IMR-90 (cell line): ENCODE data around the gene LHPP. TPM values are rescaled to one million over a fixed set of nuclear protein-coding genes. Genes with fewer than 3 reads are reported as not detected.

Source experiments
- ATAC-seq: fragments of 200-7000 bp; cut with Tn5 transposase; 2 replicates; pipeline ENCODE4 v1.9.1; 2020; ENCODE audit warnings: low read depth, mild to moderate bottlenecking, moderate library complexity
- BruUV-seq: library from RNA; stranded (reverse); fragments of 400-500 nt; replicated peaks from 2 replicates; lab custom pipeline; 2021; lab: Mats Ljungman, UMichigan
- CTCF ChIA-PET: fragments of 300-600 bp; formaldehyde crosslinking; extraction: SDS; loops from one replicate; lab custom pipeline; 2021; ENCODE audit warnings: antibody characterized with exemption; lab: Yijun Ruan, JAX
- POLR2A ChIA-PET: fragments of 300-600 bp; sonication (Branson Sonifier 250); formaldehyde crosslinking; loops from one replicate; lab custom pipeline; 2022; ENCODE audit warnings: antibody characterized with exemption; ENCODE audit not compliant: unreplicated experiment; lab: Charles Lee
- DNase-seq: peaks from one replicate; pipeline ENCODE4 v3.0.0; 2013
- H2AFZ ChIP-seq: replicated peaks from 2 replicates; pipeline ENCODE3; 2013; ENCODE audit warnings: low read length, mild to moderate bottlenecking; ENCODE audit not compliant: poor library complexity
- H2AK5ac ChIP-seq: 2 replicates; pipeline ENCODE4 v1.6.1; 2013; ENCODE audit warnings: low read depth, low read length, inconsistent platforms
- H2AK9ac ChIP-seq: replicated peaks from 2 replicates; pipeline ENCODE3; 2013; ENCODE audit warnings: mild to moderate bottlenecking, low read depth, low read length, moderate library complexity; ENCODE audit not compliant: poor library complexity
- H2BK120ac ChIP-seq: 2 replicates; pipeline ENCODE4 v1.6.1; 2013; ENCODE audit warnings: low read depth, low read length, inconsistent platforms
- H2BK15ac ChIP-seq: 3 replicates; pipeline ENCODE4 v1.6.1; 2013; ENCODE audit warnings: low read depth, low read length, inconsistent platforms
- H2BK20ac ChIP-seq: 2 replicates; pipeline ENCODE4 v1.6.1; 2013; ENCODE audit warnings: low read depth, mild to moderate bottlenecking, inconsistent platforms, low read length, moderate library complexity
- H2BK5ac ChIP-seq: 2 replicates; pipeline ENCODE4 v1.6.1; 2013; ENCODE audit warnings: mild to moderate bottlenecking, low read depth, low read length, inconsistent platforms; ENCODE audit not compliant: poor library complexity, severe bottlenecking
- H3K14ac ChIP-seq: replicated peaks from 2 replicates; pipeline ENCODE4 v1.6.1; 2013; ENCODE audit warnings: low read depth, low read length, inconsistent platforms
- H3K18ac ChIP-seq: 2 replicates; pipeline ENCODE4 v1.6.1; 2013; ENCODE audit warnings: low read depth, low read length, control low read depth
- H3K23ac ChIP-seq: 2 replicates; pipeline ENCODE4 v1.6.1; 2013; ENCODE audit warnings: low read depth, low read length, inconsistent platforms
- H3K27ac ChIP-seq: 2 replicates; pipeline ENCODE4 v1.5.1; 2013; ENCODE audit warnings: mild to moderate bottlenecking, control low read depth, low read length; ENCODE audit not compliant: insufficient read depth
- H3K27me3 ChIP-seq: 2 replicates; pipeline ENCODE4 v1.6.1; 2013; ENCODE audit warnings: low read length; ENCODE audit not compliant: control insufficient read depth, insufficient read depth
- H3K36me3 ChIP-seq: 2 replicates; pipeline ENCODE4 v1.6.1; 2013; ENCODE audit warnings: low read length, mixed read lengths; ENCODE audit not compliant: control insufficient read depth, insufficient read depth
- H3K4ac ChIP-seq: 2 replicates; pipeline ENCODE4 v1.6.1; 2013; ENCODE audit warnings: low read depth, low read length, inconsistent platforms
- H3K4me1 ChIP-seq: 2 replicates; pipeline ENCODE4 v1.6.1; 2013; ENCODE audit warnings: low read length, mixed read lengths; ENCODE audit not compliant: control insufficient read depth, insufficient read depth
- H3K4me2 ChIP-seq: 2 replicates; pipeline ENCODE4 v1.6.1; 2013; ENCODE audit warnings: low read depth, mild to moderate bottlenecking, control low read depth, low read length, moderate library complexity
- H3K4me3 ChIP-seq: 2 replicates; pipeline ENCODE4 v1.5.1; 2013; ENCODE audit warnings: low read depth, mild to moderate bottlenecking, control low read depth, low read length, moderate library complexity; ENCODE audit not compliant: insufficient read depth
- H3K56ac ChIP-seq: 2 replicates; pipeline ENCODE4 v1.6.1; 2013; ENCODE audit warnings: low read length, inconsistent platforms; ENCODE audit not compliant: insufficient read depth; ENCODE audit errors: extremely low read depth
- H3K79me1 ChIP-seq, 2 experiments: 2 replicates each; pipeline ENCODE4 v1.6.1; 2013; ENCODE audit warnings: low read length in 2 of 2, inconsistent platforms in 1 of 2, low read depth in 1 of 2
- H3K9ac ChIP-seq: 2 replicates; pipeline ENCODE4 v1.6.1; 2013; ENCODE audit warnings: low read depth, low read length, control low read depth
- H3K9me1 ChIP-seq: 2 replicates; pipeline ENCODE4 v1.6.1; 2013; ENCODE audit warnings: low read length, inconsistent platforms; ENCODE audit not compliant: insufficient read depth
- H3K9me3 ChIP-seq: 2 replicates; pipeline ENCODE4 v1.6.1; 2013; ENCODE audit warnings: low read length; ENCODE audit not compliant: control insufficient read depth, insufficient read depth
- H4K20me1 ChIP-seq: 2 replicates; pipeline ENCODE4 v1.6.1; 2013; ENCODE audit warnings: low read length, inconsistent platforms; ENCODE audit not compliant: insufficient read depth
- H4K5ac ChIP-seq: 2 replicates; pipeline ENCODE4 v1.6.1; 2013; ENCODE audit warnings: mild to moderate bottlenecking, low read depth, low read length, control low read depth
- H4K8ac ChIP-seq, 2 experiments: 2 replicates each; pipeline ENCODE4 v1.6.1; 2013; ENCODE audit warnings: low read depth in 2 of 2, low read length in 2 of 2, control low read depth in 1 of 2, inconsistent platforms in 1 of 2
- H4K91ac ChIP-seq: 2 replicates; pipeline ENCODE4 v1.6.1; 2013; ENCODE audit warnings: low read depth, low read length, inconsistent platforms; ENCODE audit not compliant: insufficient read depth
- BHLHE40 ChIP-seq: fragments of 150-350 bp; IDR thresholded peaks from 2 replicates; pipeline ENCODE4 v1.6.1; 2016; ENCODE audit warnings: mild to moderate bottlenecking, low read depth, low read length
- CEBPB ChIP-seq: IDR thresholded peaks from 2 replicates; pipeline ENCODE4 v1.6.1; 2012; ENCODE audit warnings: low read depth, low read length, improper control_type of control experiment
- CHD1 ChIP-seq: IDR thresholded peaks from 2 replicates; pipeline ENCODE4 v1.6.1; 2012; ENCODE audit warnings: low read depth, low read length, improper control_type of control experiment
- FOS ChIP-seq: fragments of 150-350 bp; IDR thresholded peaks from 2 replicates; pipeline ENCODE4 v1.6.1; 2016; ENCODE audit warnings: low read depth, low read length
- MAFK ChIP-seq: IDR thresholded peaks from 2 replicates; pipeline ENCODE4 v1.6.1; 2012; ENCODE audit warnings: low read depth, low read length, improper control_type of control experiment
- MAZ ChIP-seq: IDR thresholded peaks from 2 replicates; pipeline ENCODE4 v1.6.1; 2012; ENCODE audit warnings: low read depth, mild to moderate bottlenecking, low read length, improper control_type of control experiment, moderate library complexity, borderline replicate concordance
- MXI1 ChIP-seq: IDR thresholded peaks from 2 replicates; pipeline ENCODE4 v1.6.1; 2012; ENCODE audit warnings: low read depth, mild to moderate bottlenecking, low read length, moderate library complexity, borderline replicate concordance
- NFE2L2 ChIP-seq: fragments of 150-350 bp; IDR thresholded peaks from 2 replicates; pipeline ENCODE4 v1.6.1; 2016; ENCODE audit warnings: low read depth, mild to moderate bottlenecking, low read length
- POLR2A ChIP-seq: IDR thresholded peaks from 2 replicates; pipeline ENCODE4 v1.6.1; 2012; ENCODE audit warnings: mild to moderate bottlenecking, low read depth, low read length
- RAD21 ChIP-seq: IDR thresholded peaks from 2 replicates; pipeline ENCODE4 v1.6.1; 2012; ENCODE audit warnings: low read length, improper control_type of control experiment
- RFX5 ChIP-seq: IDR thresholded peaks from 2 replicates; pipeline ENCODE4 v1.8.0; 2012; ENCODE audit warnings: low read depth, mild to moderate bottlenecking, low read length, moderate library complexity
- SMC3 ChIP-seq: fragments of 150-350 bp; IDR thresholded peaks from 2 replicates; pipeline ENCODE4 v1.6.1; 2016; ENCODE audit warnings: low read depth, mild to moderate bottlenecking, antibody characterized with exemption, low read length, moderate library complexity
- WGBS, 2 experiments: methylation state at CpG; one replicate each; pipeline versions ENCODE4 v1.1.5 to v1.1.7; 2013; ENCODE audit warnings: missing lambda C conversion rate in 2 of 2; ENCODE audit not compliant: insufficient read length in 1 of 2; ENCODE audit errors: extremely low coverage in 2 of 2; 5-methylcytosine and 5-hydroxymethylcytosine counted together
- dilution Hi-C: fragments of 300-500 bp; cut with HindIII; formaldehyde crosslinking; loops from one replicate; pipeline ENCODE4 v1.14.3; 2018; ENCODE audit warnings: low sequenced_read_pairs; ENCODE audit not compliant: unreplicated experiment
- in situ Hi-C: fragments of 300-500 bp; cut with MboI; formaldehyde crosslinking; loops from 3 replicates; pipeline ENCODE4 v1.14.3; 2019; ENCODE audit warnings: low sequenced_read_pairs, inconsistent platforms, mixed read lengths
- intact Hi-C: fragments of 100-400 bp; cut with micrococcal nuclease; formaldehyde crosslinking; loops from 2 replicates; pipeline ENCODE4 v1.10.0; 2022
- polyA plus RNA-seq, 3 experiments: library from polyadenylated mRNA; depleted of rRNA; stranded (reverse); fragments of >200 nt; gene quantifications; 2 replicates each; pipeline ENCODE4 v1.2.3, GENCODE V29; 2012; ENCODE audit warnings: low replicate concordance in 1 of 3
- total RNA-seq: library from RNA; depleted of rRNA; stranded (reverse); fragments of >200 nt; gene quantifications from 2 replicates; pipeline ENCODE4 v1.2.3, GENCODE V29; 2012
- TF ChIP-seq, protein P1 (sequence below): fragments of 150-350 bp; IDR thresholded peaks from 2 replicates; pipeline ENCODE4 v1.6.1; 2017; ENCODE audit warnings: mild to moderate bottlenecking, antibody characterized with exemption, low read length, low read depth

Gene LHPP
- total and polyA plus RNA-seq, 2 of the 4 experiments (the other 2 are of a cell fraction): 2.7 to 8.3 TPM

GRCh38 chr10:124601016-124601415, 139.4 kb downstream of the LHPP start:
- H3K36me3 ChIP-seq: no peaks in the 10 kb centered on the region
- ATAC-seq: no peak
- no TSS peak for BruUV-seq
- no peaks in the 10 kb centered on the region for H3K9me1 ChIP-seq
- dilution Hi-C loops (no loop called here), in situ Hi-C loops (no loop called here), intact Hi-C loops (no loop called here)
- no peak overlapping the region for H3K9ac ChIP-seq
- peaks cover 4% of the 10 kb centered on the region; the same call in 1 of the 2 replicates for H3K27me3 ChIP-seq
- H3K9me3 ChIP-seq: no peaks in the 10 kb centered on the region
- H3K4ac ChIP-seq: no peak overlapping the region
- POLR2A ChIA-PET: no interaction called here
- CTCF ChIA-PET: no interaction called here
- H4K91ac ChIP-seq: no peak overlapping the region
- H2BK120ac ChIP-seq: no peak overlapping the region
- no peak overlapping the region for H2BK20ac ChIP-seq
- no peak overlapping the region for H4K5ac ChIP-seq
- no peaks in the 10 kb centered on the region for H3K4me1 ChIP-seq
- H2AK5ac ChIP-seq: no peak overlapping the region
- no peak overlapping the region for H3K23ac ChIP-seq
- H4K8ac ChIP-seq: no peak overlapping the region
- H4K20me1 ChIP-seq: no peaks in the 10 kb centered on the region
- no peaks in the 10 kb centered on the region for H3K79me1 ChIP-seq
- no peak for TF ChIP-seq CEBPB
- no peak for TF ChIP-seq RAD21
- TF ChIP-seq NFE2L2: no peak
- TF ChIP-seq SMC3: no peak
- no peak for TF ChIP-seq BHLHE40
- TF ChIP-seq, protein P1, sequence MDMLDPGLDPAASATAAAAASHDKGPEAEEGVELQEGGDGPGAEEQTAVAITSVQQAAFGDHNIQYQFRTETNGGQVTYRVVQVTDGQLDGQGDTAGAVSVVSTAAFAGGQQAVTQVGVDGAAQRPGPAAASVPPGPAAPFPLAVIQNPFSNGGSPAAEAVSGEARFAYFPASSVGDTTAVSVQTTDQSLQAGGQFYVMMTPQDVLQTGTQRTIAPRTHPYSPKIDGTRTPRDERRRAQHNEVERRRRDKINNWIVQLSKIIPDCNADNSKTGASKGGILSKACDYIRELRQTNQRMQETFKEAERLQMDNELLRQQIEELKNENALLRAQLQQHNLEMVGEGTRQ: no peak
- TF ChIP-seq MAZ: no peak
- TF ChIP-seq FOS: no peak
- TF ChIP-seq CHD1: no peak
- no peak for TF ChIP-seq MAFK
- no peak for TF ChIP-seq POLR2A
- no peak for TF ChIP-seq MXI1
- TF ChIP-seq RFX5: no peak
- no peak overlapping the region for H3K4me3 ChIP-seq
- H2BK5ac ChIP-seq: no peak overlapping the region
- no peak overlapping the region for H3K4me2 ChIP-seq
- WGBS, 2 experiments: 97% methylated on average over 5 of the region's 12 CpGs; no CpG with 5 or more reads in 1 of the 2 experiments
- no peak overlapping the region for H3K18ac ChIP-seq
- no peak overlapping the region for H2AK9ac ChIP-seq
- no peak for DNase-seq
- H3K14ac ChIP-seq: no peak overlapping the region
- H3K27ac ChIP-seq: no peak overlapping the region
- no peak overlapping the region for H2BK15ac ChIP-seq
- no peak overlapping the region for H3K56ac ChIP-seq
- H2AFZ ChIP-seq: no peak overlapping the region
